Fibroblast of lung (primary cell): ENCODE measurements around the gene LDHA. TPM values are rescaled to one million over a fixed set of nuclear protein-coding genes. Genes with fewer than 3 reads are reported as not detected.
A peak's percentile ranks its signal among the peaks of the same experiment; 100 is the strongest.

Experiments
- DNase-seq, 2 donors: peaks; one replicate each; pipeline versions ENCODE4 v3.0.0 to v3.0.0-alpha.2; 2010; ENCODE audit warnings: low read depth in 2 of 2
- H2AFZ ChIP-seq: 2 replicates; pipeline ENCODE4 v1.5.1; 2012; ENCODE audit warnings: low read length, control low read depth, inconsistent platforms
- H3K27ac ChIP-seq: 2 replicates; pipeline ENCODE4 v1.5.1; 2011; ENCODE audit warnings: low read length, control low read depth; ENCODE audit not compliant: insufficient read depth
- H3K27me3 ChIP-seq: 2 replicates; pipeline ENCODE4 v1.5.1; 2011; ENCODE audit warnings: mild to moderate bottlenecking, low read length; ENCODE audit not compliant: control insufficient read depth, insufficient read depth
- H3K36me3 ChIP-seq: 2 replicates; pipeline ENCODE4 v1.5.1; 2011; ENCODE audit warnings: low read length; ENCODE audit not compliant: control insufficient read depth, insufficient read depth
- H3K4me1 ChIP-seq: 2 replicates; pipeline ENCODE4 v1.5.1; 2011; ENCODE audit warnings: low read length; ENCODE audit not compliant: control insufficient read depth, insufficient read depth; ENCODE audit errors: extremely low read depth
- H3K4me2 ChIP-seq: 2 replicates; pipeline ENCODE4 v1.5.1; 2011; ENCODE audit warnings: low read length, control low read depth; ENCODE audit not compliant: insufficient read depth; ENCODE audit errors: extremely low read depth
- H3K4me3 ChIP-seq, 4 experiments: fragments of 200-600 bp in 1 of 4; sonication (generic) in 1 of 4; replicated peaks in 1 of 4; 2 replicates each; pipeline ENCODE4 v1.5.1; 2011 to 2016; ENCODE audit warnings: low read length in 4 of 4, low read depth in 3 of 4, mild to moderate bottlenecking in 3 of 4, control low read depth in 2 of 4, inconsistent platforms in 1 of 4, mixed read lengths in 1 of 4; ENCODE audit not compliant: insufficient read depth in 1 of 4; ENCODE audit errors: control extremely low read depth in 1 of 4
- H3K79me2 ChIP-seq: 2 replicates; pipeline ENCODE4 v1.5.1; 2012; ENCODE audit warnings: mild to moderate bottlenecking, low read length, inconsistent platforms; ENCODE audit not compliant: control insufficient read depth, insufficient read depth
- H3K9ac ChIP-seq: 2 replicates; pipeline ENCODE4 v1.5.1; 2011; ENCODE audit warnings: mild to moderate bottlenecking, low read length, control low read depth; ENCODE audit not compliant: insufficient read depth
- H3K9me3 ChIP-seq: 2 replicates; pipeline ENCODE4 v1.5.1; 2012; ENCODE audit warnings: low read depth, low read length; ENCODE audit not compliant: control insufficient read depth, insufficient read depth
- H4K20me1 ChIP-seq: 2 replicates; pipeline ENCODE4 v1.5.1; 2011; ENCODE audit warnings: low read length; ENCODE audit not compliant: control insufficient read depth, insufficient read depth; ENCODE audit errors: extremely low read depth
- CTCF ChIP-seq, 2 donors: IDR thresholded peaks in 1 of 2; conservative IDR thresholded peaks in 1 of 2; 1 replicate in 1 of 2; 2 replicates in 1 of 2; pipeline ENCODE4 v1.5.1; 2011 to 2012; ENCODE audit warnings: low read length in 2 of 2, control low read depth in 1 of 2, inconsistent platforms in 1 of 2, low read depth in 1 of 2, mild to moderate bottlenecking in 1 of 2
- EZH2 ChIP-seq: IDR thresholded peaks from 2 replicates; pipeline ENCODE4 v1.5.1; 2012; ENCODE audit warnings: low read length, control low read depth, mild to moderate bottlenecking; ENCODE audit errors: missing control alignments
- polyA minus RNA-seq: library from RNA; depleted of rRNA, polyadenylated mRNA; stranded (reverse); fragments of >200 nt; gene quantifications from 2 replicates; pipeline ENCODE4 v1.2.3, GENCODE V29; 2011; ENCODE audit warnings: low replicate concordance
- polyA plus RNA-seq, 2 donors: library from polyadenylated mRNA; depleted of rRNA in 1 of 2; stranded (reverse) in 1 of 2; unstranded in 1 of 2; fragments of >200 nt; gene quantifications; 2 replicates each; pipeline ENCODE4 v1.2.1, GENCODE V29; 2011 to 2012; ENCODE audit warnings: missing spikeins in 1 of 2
- total RNA-seq: library from RNA; depleted of rRNA; stranded (reverse); fragments of >200 nt; gene quantifications from 2 replicates; pipeline ENCODE4 v1.2.1, GENCODE V29; 2014

Gene LDHA
- total RNA-seq (202 and 309 TPM in 2 replicates), polyA plus RNA-seq (1,113 and 1,626 TPM in 2 replicates), polyA minus RNA-seq (164 and 294 TPM in 2 replicates)
- polyA plus RNA-seq (2012), result 826 and 1,155 TPM in 2 replicates

- Histone ChIP-seq H3K4me3 (peak within 1 kb of the TSS; percentile 79 to 99 (median 94)), H3K9me3 (no peaks in the 10 kb centered on the region), H3K4me1 (peaks cover 5% of the 10 kb centered on the region), H3K79me2 (peaks cover 45% of the 10 kb centered on the region), H3K36me3 (peaks cover 5% of the 10 kb centered on the region), H3K27me3 (no peaks in the 10 kb centered on the region), H2AFZ (peak within 1 kb of the TSS; percentile 42), H4K20me1 (peaks cover 2% of the 10 kb centered on the region), H3K9ac (peak within 1 kb of the TSS; percentile 98), H3K27ac (peak within 1 kb of the TSS; percentile 96), H3K4me2 (peak within 1 kb of the TSS; percentile 88)
- DNase-seq, result peak; percentile 96 to 98
- TF ChIP-seq EZH2, result no peak
- TF ChIP-seq CTCF (conservative IDR thresholded peaks at IDR 0.05 in 1 of 2, IDR thresholded peaks at IDR 0.05 in 1 of 2; ENCODE audit: low read depth in 1 of 2, low read length in 2 of 2), result no peak
Observed at GRCh38 chr11:18394275-18394927, at the start of gene LDHA. Gene LDHA (plus strand): TSS chr11:18394563. CDS start chr11:18396843, 2,280 bp downstream.

DNA sequence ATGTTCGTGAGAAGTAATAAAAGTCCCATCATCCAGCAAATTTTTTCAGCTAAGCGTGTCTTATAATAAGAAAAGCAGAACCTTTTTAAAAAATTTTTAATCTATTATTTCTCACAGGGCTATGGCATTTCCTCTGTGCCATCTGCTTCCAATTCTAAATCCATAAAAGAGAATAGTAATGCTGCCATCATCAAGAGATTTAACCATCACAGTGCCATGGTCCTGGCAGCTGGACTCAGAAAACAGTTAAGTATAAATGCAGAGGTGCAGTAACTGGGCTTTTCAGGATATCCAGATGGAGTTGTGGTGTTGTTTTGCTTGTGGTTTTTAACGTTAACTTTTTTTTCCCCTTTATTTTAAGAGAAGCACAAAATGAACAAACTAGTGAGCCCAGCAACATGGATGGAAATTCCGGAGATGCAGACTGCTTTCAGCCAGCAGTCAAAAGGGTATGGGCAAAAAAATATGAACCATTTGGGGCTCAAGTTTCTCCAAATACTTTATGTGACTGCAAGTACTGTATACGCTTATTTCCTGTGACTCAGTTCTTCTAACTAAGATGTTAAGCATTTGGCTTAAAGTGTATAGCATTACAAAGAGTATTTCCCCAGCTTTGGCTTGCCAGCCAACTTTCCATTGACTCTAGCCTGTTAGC lies 46.8 kb upstream of the LDHA start:
- H3K27ac ChIP-seq, result peak overlapping the region; percentile 32

More for the DNA sequence above, 46.8 kb upstream of the LDHA start:
- no peaks in the 10 kb centered on the region for H4K20me1 ChIP-seq
- H3K36me3 ChIP-seq, result peaks cover 3% of the 10 kb centered on the region
- TF ChIP-seq EZH2, result no peak
- TF ChIP-seq CTCF (conservative IDR thresholded peaks at IDR 0.05 in 1 of 2, IDR thresholded peaks at IDR 0.05 in 1 of 2; ENCODE audit: low read depth in 1 of 2, low read length in 2 of 2), result no peak
- H3K9ac ChIP-seq, result no peak overlapping the region
- H3K79me2 ChIP-seq, result no peaks in the 10 kb centered on the region
- H2AFZ ChIP-seq, result no peak overlapping the region
- DNase-seq, result peak; percentile 54 to 59
- H3K9me3 ChIP-seq, result no peaks in the 10 kb centered on the region
- H3K4me1 ChIP-seq, result peaks cover 2% of the 10 kb centered on the region
- no peaks in the 10 kb centered on the region for H3K27me3 ChIP-seq
- no peak overlapping the region for H3K4me3 ChIP-seq
- no peak overlapping the region for H3K4me2 ChIP-seq
